Progenitor cell of endocrine pancreas (in vitro differentiated cells): ENCODE results near the gene GP2. TPM values are rescaled to one million over a fixed set of nuclear protein-coding genes. Genes with fewer than 3 reads are reported as not detected.

Experiments used
- DNase-seq: peaks from one replicate; pipeline ENCODE4 v3.0.0; 2021; ENCODE audit warnings: low spot score; ENCODE audit not compliant: unreplicated experiment
- H3K27ac Mint-ChIP-seq: 2 replicates; pipeline ENCODE4 v1.8.0; 2021; ENCODE audit warnings: mild to moderate bottlenecking, moderate library complexity, mixed read lengths
- H3K27me3 Mint-ChIP-seq: 2 replicates; pipeline ENCODE4 v1.8.0; 2021; ENCODE audit warnings: mixed read lengths
- H3K36me3 Mint-ChIP-seq: 2 replicates; pipeline ENCODE4 v1.8.0; 2022; ENCODE audit warnings: mixed read lengths; ENCODE audit not compliant: insufficient read depth
- H3K4me1 Mint-ChIP-seq: 2 replicates; pipeline ENCODE4 v1.8.0; 2021; ENCODE audit warnings: low read depth, mixed read lengths
- H3K4me3 Mint-ChIP-seq: 2 replicates; pipeline ENCODE4 v1.8.0; 2021; ENCODE audit warnings: low read depth, mild to moderate bottlenecking, moderate library complexity, mixed read lengths
- H3K9me3 Mint-ChIP-seq: 2 replicates; pipeline ENCODE4 v1.8.0; 2021; ENCODE audit warnings: low read depth, mixed read lengths
- CTCF ChIP-seq: fragments of 200-600 bp; sonication (generic); IDR thresholded peaks from one replicate; pipeline ENCODE4 v1.5.0; 2021; ENCODE audit warnings: antibody characterized with exemption, mild to moderate bottlenecking; ENCODE audit not compliant: unreplicated experiment
- total RNA-seq: library from RNA; stranded (reverse); gene quantifications from 2 replicates; pipeline ENCODE4 v1.2.1, GENCODE V29; 2021

The GP2 gene
- total RNA-seq, 1 donor from 2014 or later, result 13.4 TPM

GRCh38 chr16:20320592-20320991, 6.7 kb downstream of the GP2 start:
- Mint-ChIP-seq H3K27me3 (peaks cover 28% of the 10 kb centered on the region), H3K4me1 (peaks cover 9% of the 10 kb centered on the region), H3K36me3 (no peaks in the 10 kb centered on the region), H3K27ac (no peak overlapping the region), H3K9me3 (no peaks in the 10 kb centered on the region), H3K4me3 (no peak overlapping the region)
- DNase-seq, result no peak
- TF ChIP-seq CTCF, result no peak

GRCh38 chr16:20320178-20320577, 7.1 kb downstream of the GP2 start:
- Mint-ChIP-seq H3K9me3 (no peaks in the 10 kb centered on the region), H3K36me3 (no peaks in the 10 kb centered on the region), H3K4me3 (no peak overlapping the region), H3K27me3 (peaks cover 28% of the 10 kb centered on the region), H3K27ac (no peak overlapping the region), H3K4me1 (peaks cover 7% of the 10 kb centered on the region)
- TF ChIP-seq CTCF, result no peak
- DNase-seq, result no peak

GRCh38 chr16:20319406-20319805, 7.9 kb downstream of the GP2 start:
- Mint-ChIP-seq H3K9me3 (no peaks in the 10 kb centered on the region), H3K36me3 (peaks cover under 1% of the 10 kb centered on the region), H3K4me3 (no peak overlapping the region), H3K27me3 (peaks cover 31% of the 10 kb centered on the region), H3K4me1 (peaks cover 3% of the 10 kb centered on the region), H3K27ac (no peak overlapping the region)
- no peak for DNase-seq
- TF ChIP-seq CTCF, result no peak

GRCh38 chr16:20318437-20318836, 8.9 kb downstream of the GP2 start:
- H3K27me3 Mint-ChIP-seq, result peaks cover 33% of the 10 kb centered on the region
- no peak overlapping the region for H3K27ac Mint-ChIP-seq
- H3K4me3 Mint-ChIP-seq, result no peak overlapping the region
- TF ChIP-seq CTCF, result no peak
- peaks cover 2% of the 10 kb centered on the region for H3K36me3 Mint-ChIP-seq
- no peaks in the 10 kb centered on the region for H3K4me1 Mint-ChIP-seq
- no peak for DNase-seq
- H3K9me3 Mint-ChIP-seq, result no peaks in the 10 kb centered on the region

GRCh38 chr16:20318006-20318405, 9.3 kb downstream of the GP2 start:
- no peak for DNase-seq
- peaks cover 3% of the 10 kb centered on the region for H3K36me3 Mint-ChIP-seq
- H3K9me3 Mint-ChIP-seq, result no peaks in the 10 kb centered on the region
- no peaks in the 10 kb centered on the region for H3K4me1 Mint-ChIP-seq
- TF ChIP-seq CTCF, result no peak
- no peak overlapping the region for H3K4me3 Mint-ChIP-seq
- H3K27ac Mint-ChIP-seq, result no peak overlapping the region
- peaks cover 37% of the 10 kb centered on the region for H3K27me3 Mint-ChIP-seq
